ENCODE measurements around the gene ANXA10.

The ANXA10 gene

GRCh38 chr4:168167714-168168284, 75.5 kb downstream of the ANXA10 start:
- no peaks in the 10 kb centered on the region for H3K9me3 ChIP-seq (ENCODE audit: low read length)
- H3K4me3 ChIP-seq (ENCODE audit: low read depth, low read length, poor library complexity, severe bottlenecking), result no peak overlapping the region
- no peak overlapping the region for H3K9ac ChIP-seq (ENCODE audit: low read length)
- no peaks in the 10 kb centered on the region for H4K20me1 ChIP-seq (ENCODE audit: insufficient read depth, low read length)
- no peaks in the 10 kb centered on the region for H3F3A ChIP-seq (ENCODE audit: insufficient read depth, low read length)
- no peaks in the 10 kb centered on the region for H3K36me3 ChIP-seq (ENCODE audit: insufficient read depth, low read length)
- no peak overlapping the region for H2AFZ ChIP-seq (ENCODE audit: low read length)
- H3K4me2 ChIP-seq (ENCODE audit: low read length), result no peak overlapping the region
- H3K27me3 ChIP-seq (ENCODE audit: insufficient read depth, low read length), result no peaks in the 10 kb centered on the region
- H3K9me2 ChIP-seq (ENCODE audit: low read depth, low read length), result no peaks in the 10 kb centered on the region
- TF ChIP-seq CTCF (IDR thresholded peaks at IDR 0.05; ENCODE audit: low read length), result no peak
- TF ChIP-seq EZH2 (IDR thresholded peaks at IDR 0.05; ENCODE audit: borderline replicate concordance, low read length), result no peak
- no peaks in the 10 kb centered on the region for H3K4me1 ChIP-seq (ENCODE audit: insufficient read depth, low read length, severe bottlenecking)
- H3K27ac ChIP-seq (ENCODE audit: low read depth, low read length, poor library complexity, severe bottlenecking), result no peak overlapping the region
- no peaks in the 10 kb centered on the region for H3K79me2 ChIP-seq (ENCODE audit: insufficient read depth, low read length)

DNA sequence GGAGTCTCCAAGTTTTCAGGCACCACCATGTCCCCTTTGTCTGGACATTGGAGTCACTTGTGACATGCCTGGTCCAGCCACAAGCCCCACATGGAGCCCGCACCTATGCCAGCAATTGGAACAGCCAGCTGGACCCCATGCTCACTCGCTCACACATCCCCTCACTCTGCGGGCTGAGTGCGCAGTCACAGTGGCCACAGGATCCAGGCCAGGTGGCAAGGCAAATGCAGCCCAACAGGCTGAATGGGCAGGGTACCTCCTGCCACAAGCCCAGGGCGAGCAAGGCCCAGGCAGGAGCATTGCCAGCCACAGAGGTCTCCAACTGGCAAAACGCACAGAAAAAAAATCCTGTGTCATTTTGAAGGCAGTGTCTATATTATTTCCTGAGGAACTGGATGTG, 82.0 kb downstream of the ANXA10 start:
- no peaks in the 10 kb centered on the region for H3K9me2 ChIP-seq (ENCODE audit: low read depth, low read length)
- no peaks in the 10 kb centered on the region for H3K9me3 ChIP-seq (ENCODE audit: low read length)
- no peaks in the 10 kb centered on the region for H3K27me3 ChIP-seq (ENCODE audit: insufficient read depth, low read length)
- H3K4me3 ChIP-seq (ENCODE audit: low read depth, low read length, poor library complexity, severe bottlenecking), result no peak overlapping the region
- H4K20me1 ChIP-seq (ENCODE audit: insufficient read depth, low read length), result no peaks in the 10 kb centered on the region
- no peaks in the 10 kb centered on the region for H3K79me2 ChIP-seq (ENCODE audit: insufficient read depth, low read length)
- no peak overlapping the region for H3K4me2 ChIP-seq (ENCODE audit: low read length)
- H3K9ac ChIP-seq (ENCODE audit: low read length), result no peak overlapping the region
- H3K4me1 ChIP-seq (ENCODE audit: insufficient read depth, low read length, severe bottlenecking), result no peaks in the 10 kb centered on the region
- no peak overlapping the region for H2AFZ ChIP-seq (ENCODE audit: low read length)
- H3K27ac ChIP-seq (ENCODE audit: low read depth, low read length, poor library complexity, severe bottlenecking), result no peak overlapping the region
- no peaks in the 10 kb centered on the region for H3K36me3 ChIP-seq (ENCODE audit: insufficient read depth, low read length)
- no peak for TF ChIP-seq CTCF (IDR thresholded peaks at IDR 0.05; ENCODE audit: low read length)
- no peaks in the 10 kb centered on the region for H3F3A ChIP-seq (ENCODE audit: insufficient read depth, low read length)

DNA sequence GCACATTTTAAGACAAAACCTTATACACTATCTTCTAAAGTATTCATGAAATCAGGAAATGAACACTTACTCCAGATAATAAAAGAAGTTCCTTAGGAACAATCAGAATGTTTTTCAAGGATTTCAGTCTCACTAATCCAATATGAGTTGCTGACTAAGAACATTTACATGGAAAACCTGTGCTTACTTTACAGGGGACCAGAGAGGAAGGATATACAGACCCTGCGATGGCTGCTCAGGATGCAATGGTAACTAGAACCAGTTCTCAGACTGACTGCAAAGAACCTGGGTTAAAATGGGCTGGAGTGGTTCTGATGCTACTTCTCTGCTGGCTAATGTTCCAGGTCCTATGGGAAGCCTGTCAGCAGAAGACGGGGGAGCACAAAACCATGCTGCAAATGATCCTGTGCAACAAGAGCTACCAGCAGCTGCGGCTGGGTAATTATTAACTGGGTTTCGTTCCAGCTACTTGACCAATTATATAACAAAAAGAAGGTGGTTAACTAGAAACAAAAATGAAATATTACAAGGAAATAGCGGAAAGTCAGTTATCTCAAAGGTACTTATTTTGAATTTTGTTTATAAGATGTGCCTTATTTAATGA, 85.3 kb downstream of the ANXA10 start:
- no peaks in the 10 kb centered on the region for H4K20me1 ChIP-seq (ENCODE audit: insufficient read depth, low read length)
- no peaks in the 10 kb centered on the region for H3K79me2 ChIP-seq (ENCODE audit: insufficient read depth, low read length)
- H2AFZ ChIP-seq (ENCODE audit: low read length), result no peak overlapping the region
- H3K9me3 ChIP-seq (ENCODE audit: low read length), result no peaks in the 10 kb centered on the region
- H3K4me2 ChIP-seq (ENCODE audit: low read length), result no peak overlapping the region
- no peaks in the 10 kb centered on the region for H3K36me3 ChIP-seq (ENCODE audit: insufficient read depth, low read length)
- no peaks in the 10 kb centered on the region for H3K4me1 ChIP-seq (ENCODE audit: insufficient read depth, low read length, severe bottlenecking)
- H3K27me3 ChIP-seq (ENCODE audit: insufficient read depth, low read length), result no peaks in the 10 kb centered on the region
- H3K9ac ChIP-seq (ENCODE audit: low read length), result no peak overlapping the region
- no peaks in the 10 kb centered on the region for H3F3A ChIP-seq (ENCODE audit: insufficient read depth, low read length)
- no peak overlapping the region for H3K4me3 ChIP-seq (ENCODE audit: low read depth, low read length, poor library complexity, severe bottlenecking)
- H3K9me2 ChIP-seq (ENCODE audit: low read depth, low read length), result no peaks in the 10 kb centered on the region
- TF ChIP-seq CTCF (IDR thresholded peaks at IDR 0.05; ENCODE audit: low read length), result no peak
- TF ChIP-seq EZH2 (IDR thresholded peaks at IDR 0.05; ENCODE audit: borderline replicate concordance, low read length), result no peak
- H3K27ac ChIP-seq (ENCODE audit: low read depth, low read length, poor library complexity, severe bottlenecking), result no peak overlapping the region

Data from OCI-LY1 (cell line).